CD4-positive, alpha-beta memory T cell (primary cell): ENCODE measurements around the gene GGCX. TPM values are rescaled to one million over a fixed set of nuclear protein-coding genes. Genes with fewer than 3 reads are reported as not detected.
A peak's percentile ranks its signal among the peaks of the same experiment; 100 is the strongest.
"Not testable (repeated sequence)": the region's sequence is repeated elsewhere in the genome, so short reads cannot be mapped to it uniquely, and the experiment has no call there.

Source experiments
- CTCF ChIA-PET: fragments of 350-600 bp; sonication (Branson Sonifier 250); formaldehyde crosslinking; loops from one replicate; lab custom pipeline; 2021; ENCODE audit warnings: inconsistent platforms; ENCODE audit not compliant: partially characterized antibody; lab: Charles Lee
- POLR2A ChIA-PET: fragments of 350-600 bp; sonication (Branson Sonifier 250); formaldehyde crosslinking; loops from one replicate; lab custom pipeline; 2021; ENCODE audit not compliant: partially characterized antibody; lab: Charles Lee
- DNase-seq, 5 donors: peaks; one replicate each; pipeline versions ENCODE4 v3.0.0 to v3.0.0-alpha.2; 2020 to 2022; ENCODE audit warnings: mixed read lengths in 1 of 5
- H3K27ac ChIP-seq: one replicate; pipeline ENCODE4 v1.7.0; 2013; ENCODE audit warnings: low read depth, low read length
- H3K27me3 ChIP-seq: 2 replicates; pipeline ENCODE4 v1.7.0; 2013; ENCODE audit warnings: mild to moderate bottlenecking, low read length, moderate library complexity; ENCODE audit not compliant: insufficient read depth
- H3K36me3 ChIP-seq: 2 replicates; pipeline ENCODE4 v1.7.0; 2013; ENCODE audit warnings: mild to moderate bottlenecking, low read length, moderate library complexity; ENCODE audit not compliant: insufficient read depth
- H3K4me1 ChIP-seq: 2 replicates; pipeline ENCODE4 v1.7.0; 2013; ENCODE audit warnings: mild to moderate bottlenecking, low read length, moderate library complexity; ENCODE audit not compliant: insufficient read depth
- H3K4me3 ChIP-seq, 2 donors: one replicate each; pipeline ENCODE4 v1.7.0; 2013; ENCODE audit warnings: low read length in 2 of 2, mild to moderate bottlenecking in 1 of 2
- H3K9me3 ChIP-seq, 2 donors: one replicate each; pipeline ENCODE4 v1.7.0; 2013; ENCODE audit warnings: low read length in 2 of 2, control low read depth in 1 of 2; ENCODE audit not compliant: control insufficient read depth in 1 of 2
- H3K27ac Mint-ChIP-seq, 7 donors: one replicate each; pipeline ENCODE4 v1.8.0; 2020 to 2021; ENCODE audit warnings: mixed read lengths in 7 of 7, mild to moderate bottlenecking in 6 of 7, inconsistent platforms in 3 of 7, moderate library complexity in 3 of 7
- H3K27me3 Mint-ChIP-seq, 2 donors: one replicate each; pipeline ENCODE4 v1.8.0; 2020 to 2021; ENCODE audit warnings: mixed read lengths in 2 of 2
- H3K36me3 Mint-ChIP-seq, 2 donors: one replicate each; pipeline ENCODE4 v1.8.0; 2020 to 2021; ENCODE audit warnings: mixed read lengths in 2 of 2, inconsistent platforms in 1 of 2, mild to moderate bottlenecking in 1 of 2
- H3K4me1 Mint-ChIP-seq, 4 donors: one replicate each; pipeline ENCODE4 v1.8.0; 2020 to 2021; ENCODE audit warnings: mixed read lengths in 4 of 4, mild to moderate bottlenecking in 1 of 4
- H3K4me3 Mint-ChIP-seq, 8 donors: one replicate each; pipeline ENCODE4 v1.8.0; 2020 to 2021; ENCODE audit warnings: mixed read lengths in 8 of 8, mild to moderate bottlenecking in 7 of 8, moderate library complexity in 6 of 8, inconsistent platforms in 3 of 8
- H3K9me3 Mint-ChIP-seq, 8 donors: one replicate each; pipeline ENCODE4 v1.8.0; 2020 to 2021; ENCODE audit warnings: mixed read lengths in 8 of 8, mild to moderate bottlenecking in 5 of 8, inconsistent platforms in 3 of 8, moderate library complexity in 1 of 8
- intact Hi-C: fragments of 100-400 bp; cut with micrococcal nuclease; formaldehyde crosslinking; loops from one replicate; pipeline ENCODE4 v1.15.1; 2023
- polyA plus RNA-seq, 2 donors: library from polyadenylated mRNA; unstranded; fragments of 300-500 nt; fragmentation: Illumina TruSeq; gene quantifications; one replicate each; pipeline ENCODE4 v1.2.3, GENCODE V29; 2021
- total RNA-seq, 2 experiments: library from RNA; stranded (reverse); gene quantifications; one replicate each; pipeline ENCODE4 v1.2.3, GENCODE V29; 2021

GGCX gene
- total and polyA plus RNA-seq, 4 experiments from 2014 or later = 8.4 to 38.1 (median 19.7) TPM

DNA sequence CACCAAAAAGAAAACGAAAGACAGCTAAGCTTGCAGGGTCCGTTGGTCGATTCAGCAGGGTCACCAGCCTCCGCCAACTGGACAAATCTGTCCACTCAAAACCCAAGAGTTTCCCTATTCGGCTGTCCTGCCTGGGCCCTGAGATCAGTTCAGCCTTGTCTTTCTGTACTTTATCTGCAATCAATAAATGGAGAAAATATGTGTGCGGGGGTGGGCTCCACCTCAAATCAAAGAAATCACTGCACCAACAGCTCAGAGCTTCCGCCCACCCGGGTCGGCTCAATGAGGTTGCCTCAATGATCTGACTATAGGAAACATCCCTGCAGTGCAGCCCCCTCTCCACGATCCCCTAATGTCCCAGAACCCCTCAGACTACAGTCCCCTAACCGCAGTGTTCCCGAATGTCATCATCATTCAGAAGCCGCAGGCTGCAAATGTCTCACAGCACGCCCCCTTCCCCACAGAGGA lies 447 bp downstream of the GGCX start:
- Mint-ChIP-seq H3K27ac (peak overlapping the region; percentile 94 to 99 (median 97)), H3K4me3 (peak overlapping the region; percentile 94 to 99 (median 98)), H3K36me3 (peaks cover 8 to 21% of the 10 kb centered on the region in 2 donors), H3K27me3 (no peaks in the 10 kb centered on the region), H3K4me1 (peaks cover 12 to 35% (median 22%) of the 10 kb centered on the region in 4 donors), H3K9me3 (no peaks in the 10 kb centered on the region)
- H3K9me3 ChIP-seq = no peaks in the 10 kb centered on the region
- H3K36me3 ChIP-seq = peaks cover 5% of the 10 kb centered on the region
- DNase-seq = no peak
- ChIA-PET CTCF (interaction anchor here (0.7 to 3.3 kb wide), 8 partner anchors 9 to 141 kb away, joined by 3 to 12 read pairs (median 4); partner anchors contain the start of genes MAT2A, RNF181 and TMEM150A), POLR2A (interaction anchor here (0.7 to 3.5 kb wide), 16 partner anchors 9 to 235 kb away, joined by 3 to 30 read pairs (median 10); partner anchors contain the start of genes C2orf68, MAT2A, RNF181 and SH2D6)
- H3K4me3 ChIP-seq = peak overlapping the region; percentile 74 to 97
- intact Hi-C loops = loop anchor here (1.0 to 2.0 kb wide), 9 partner anchors 9 to 142 kb away; partner anchors contain the start of genes C2orf68, MAT2A, RNF181 and SH2D6
- H3K27ac ChIP-seq = peak overlapping the region; percentile 89
- H3K4me1 ChIP-seq = peaks cover 19% of the 10 kb centered on the region
- no peaks in the 10 kb centered on the region for H3K27me3 ChIP-seq

DNA sequence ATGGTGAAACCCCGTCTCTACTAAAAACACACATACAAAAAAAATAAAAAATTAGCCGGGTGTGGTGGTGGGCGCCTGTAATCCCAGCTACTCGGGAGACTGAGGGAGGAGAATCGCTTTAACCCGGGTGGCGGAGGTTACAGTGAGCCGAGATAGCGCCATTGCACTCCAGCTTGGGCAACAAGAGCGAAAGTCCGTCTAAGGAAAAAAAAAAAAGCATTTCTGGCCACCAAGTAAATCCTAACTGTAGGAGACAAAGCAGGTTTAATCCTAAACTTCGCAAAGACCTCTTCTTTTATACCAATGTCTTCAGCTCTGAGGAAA lies 928 bp downstream of the GGCX start:
- H3K27me3 Mint-ChIP-seq, H3K9me3 ChIP-seq, H3K9me3 Mint-ChIP-seq, H3K27me3 ChIP-seq, H3K36me3 ChIP-seq, DNase-seq: not testable (repeated sequence)
- intact Hi-C loops = loop anchor here (2.0 kb wide), 1 partner anchor 142 kb away; the partner anchor contains the start of gene SH2D6
- Mint-ChIP-seq H3K36me3 (peaks cover 8 to 25% of the 10 kb centered on the region in 2 donors), H3K4me3 (peak overlapping the region; percentile 94 to 99 (median 98)), H3K4me1 (peaks cover 12 to 35% (median 22%) of the 10 kb centered on the region in 4 donors), H3K27ac (peak overlapping the region in 6 of 7 donors; percentile 70 to 98 (median 96))
- H3K27ac ChIP-seq = peak overlapping the region; percentile 89
- peaks cover 19% of the 10 kb centered on the region for H3K4me1 ChIP-seq
- ChIA-PET CTCF (interaction anchor here (0.7 to 3.3 kb wide), 9 partner anchors 9 to 260 kb away, joined by 3 to 12 read pairs (median 4); partner anchors contain the start of genes MAT2A, RNF181 and TMEM150A), POLR2A (interaction anchor here (1.0 to 3.5 kb wide), 14 partner anchors 9 to 234 kb away, joined by 3 to 30 read pairs (median 12); partner anchors contain the start of genes MAT2A, RNF181, SH2D6 and TGOLN2)
- peak overlapping the region in 1 of 2 donors; percentile 97 for H3K4me3 ChIP-seq

DNA sequence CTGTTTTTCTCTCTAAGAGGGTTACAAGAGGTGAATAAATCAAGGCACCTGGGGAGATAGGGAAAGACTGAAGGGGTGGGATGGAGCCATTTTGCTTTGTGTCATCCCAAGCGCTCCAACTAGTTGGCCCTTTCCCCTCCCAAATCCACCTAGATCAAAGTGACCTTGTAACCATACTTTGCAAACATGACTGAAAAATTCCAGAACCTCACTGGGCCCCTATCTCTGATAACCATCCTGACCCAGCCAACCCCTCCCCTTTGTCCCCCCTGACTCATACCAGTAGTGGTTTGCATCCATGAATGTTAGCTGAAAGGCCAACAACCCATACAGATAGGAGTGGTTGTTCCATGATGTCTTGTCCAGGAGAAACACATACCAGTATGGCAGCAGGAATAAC lies 3.1 kb downstream of the GGCX start:
- intact Hi-C loops = no loop called here
- Mint-ChIP-seq H3K4me1 (peaks cover 12 to 35% (median 21%) of the 10 kb centered on the region in 4 donors), H3K27me3 (no peaks in the 10 kb centered on the region), H3K27ac (peak overlapping the region in 2 of 7 donors; percentile 1 to 91), H3K36me3 (peaks cover 15 to 44% of the 10 kb centered on the region in 2 donors), H3K9me3 (no peaks in the 10 kb centered on the region), H3K4me3 (peak overlapping the region in 1 of 8 donors; percentile 35)
- no peaks in the 10 kb centered on the region for H3K9me3 ChIP-seq
- ChIA-PET CTCF (interaction anchor here (1.7 to 12.4 kb wide), 2 partner anchors 8 to 136 kb away, joined by 5 to 378 read pairs; partner anchors contain the start of gene SH2D6), POLR2A (interaction anchor here (0.8 to 3.5 kb wide), 3 partner anchors 19 to 139 kb away, joined by 4 to 18 read pairs (median 8); partner anchors contain the start of genes MAT2A, RNF181 and SH2D6)
- no peak for DNase-seq
- no peak overlapping the region for H3K27ac ChIP-seq
- peaks cover 19% of the 10 kb centered on the region for H3K4me1 ChIP-seq
- H3K4me3 ChIP-seq = no peak overlapping the region
- peaks cover 19% of the 10 kb centered on the region for H3K36me3 ChIP-seq
- no peaks in the 10 kb centered on the region for H3K27me3 ChIP-seq

DNA sequence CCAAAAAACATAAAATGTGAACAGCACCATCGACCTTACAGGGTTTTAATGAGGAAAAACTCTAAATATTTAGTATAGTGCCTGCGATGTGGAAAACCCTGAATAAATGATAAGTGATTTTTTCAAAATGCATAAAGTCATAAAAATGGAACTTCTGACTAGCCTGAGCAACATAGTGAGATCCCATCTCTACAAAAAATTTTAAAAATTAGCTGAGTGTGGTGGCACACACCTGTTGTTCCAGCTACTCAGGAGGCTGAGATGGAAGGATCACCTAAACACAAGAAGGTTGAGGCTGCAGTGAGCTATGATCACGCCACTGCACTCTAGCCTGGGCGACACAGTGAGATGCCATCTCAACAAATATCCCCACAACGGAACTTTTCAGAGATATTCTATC lies 4.2 kb downstream of the GGCX start:
- Mint-ChIP-seq H3K9me3 (no peaks in the 10 kb centered on the region), H3K27ac (no peak overlapping the region), H3K4me1 (peaks cover 13 to 31% (median 22%) of the 10 kb centered on the region in 4 donors), H3K27me3 (no peaks in the 10 kb centered on the region), H3K36me3 (peaks cover 17 to 49% of the 10 kb centered on the region in 2 donors), H3K4me3 (no peak overlapping the region)
- Histone ChIP-seq H3K27me3 (no peaks in the 10 kb centered on the region), H3K36me3 (peaks cover 28% of the 10 kb centered on the region), H3K27ac (no peak overlapping the region), H3K4me3 (no peak overlapping the region), H3K4me1 (peaks cover 19% of the 10 kb centered on the region), H3K9me3 (no peaks in the 10 kb centered on the region)
- ChIA-PET POLR2A (interaction anchor here (1.5 to 2.4 kb wide), 4 partner anchors 18 to 138 kb away, joined by 6 to 12 read pairs (median 9); partner anchors contain the start of genes MAT2A, SH2D6 and VAMP8), CTCF (interaction anchor here (0.8 to 12.4 kb wide), 8 partner anchors 9 to 167 kb away, joined by 3 to 378 read pairs (median 8); partner anchors contain the start of genes MAT2A and SH2D6)
- intact Hi-C loops = no loop called here
- DNase-seq = no peak

DNA sequence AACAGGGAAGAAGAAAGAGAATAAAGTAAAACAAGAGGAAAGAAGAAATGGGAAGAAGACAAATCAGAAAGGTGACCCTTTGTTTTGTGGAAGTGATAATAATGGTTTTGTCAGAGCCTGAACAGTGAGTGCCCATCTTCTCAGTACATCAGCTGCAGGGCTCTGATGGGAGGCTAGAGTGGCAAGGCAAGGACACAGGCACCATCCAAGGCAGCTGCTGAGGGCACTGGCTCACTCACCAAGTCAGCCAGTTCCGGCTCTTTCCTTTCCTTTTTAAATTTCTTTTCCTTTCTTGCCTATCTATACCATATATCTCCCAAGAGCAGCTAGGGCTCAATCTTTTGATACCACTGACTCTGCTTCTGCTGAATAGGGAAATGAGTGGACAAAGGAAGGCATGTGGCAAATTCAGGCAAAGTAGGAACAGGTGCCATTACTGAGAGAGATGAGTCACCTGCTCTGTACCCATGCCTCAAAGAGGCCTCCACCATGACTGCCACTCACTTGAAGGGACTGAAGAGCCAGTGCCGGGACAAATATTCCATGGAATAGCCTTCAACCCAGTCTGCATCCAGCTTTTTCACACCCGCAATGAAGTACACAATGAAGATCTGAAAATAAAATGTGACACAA lies 6.2 kb downstream of the GGCX start:
- ChIA-PET POLR2A (interaction anchor here (1.3 to 7.8 kb wide), 5 partner anchors 16 to 135 kb away, joined by 4 to 113 read pairs (median 12); partner anchors contain the start of genes MAT2A and SH2D6), CTCF (interaction anchor here (0.6 to 12.4 kb wide), 4 partner anchors 17 to 165 kb away, joined by 3 to 378 read pairs (median 146); partner anchors contain the start of genes MAT2A and SH2D6)
- peaks cover 34 to 62% of the 10 kb centered on the region in 2 donors for H3K36me3 Mint-ChIP-seq
- no peak overlapping the region for H3K27ac ChIP-seq
- DNase-seq = no peak
- H3K27ac Mint-ChIP-seq = peak overlapping the region in 1 of 7 donors; percentile 75
- no peaks in the 10 kb centered on the region for H3K9me3 Mint-ChIP-seq
- no peak overlapping the region for H3K4me3 ChIP-seq
- H3K27me3 ChIP-seq = no peaks in the 10 kb centered on the region
- intact Hi-C loops = no loop called here
- no peaks in the 10 kb centered on the region for H3K9me3 ChIP-seq
- no peaks in the 10 kb centered on the region for H3K27me3 Mint-ChIP-seq
- H3K4me1 Mint-ChIP-seq = peaks cover 10 to 20% (median 13%) of the 10 kb centered on the region in 4 donors
- peaks cover 45% of the 10 kb centered on the region for H3K36me3 ChIP-seq
- no peak overlapping the region for H3K4me3 Mint-ChIP-seq
- H3K4me1 ChIP-seq = peaks cover 6% of the 10 kb centered on the region

DNA sequence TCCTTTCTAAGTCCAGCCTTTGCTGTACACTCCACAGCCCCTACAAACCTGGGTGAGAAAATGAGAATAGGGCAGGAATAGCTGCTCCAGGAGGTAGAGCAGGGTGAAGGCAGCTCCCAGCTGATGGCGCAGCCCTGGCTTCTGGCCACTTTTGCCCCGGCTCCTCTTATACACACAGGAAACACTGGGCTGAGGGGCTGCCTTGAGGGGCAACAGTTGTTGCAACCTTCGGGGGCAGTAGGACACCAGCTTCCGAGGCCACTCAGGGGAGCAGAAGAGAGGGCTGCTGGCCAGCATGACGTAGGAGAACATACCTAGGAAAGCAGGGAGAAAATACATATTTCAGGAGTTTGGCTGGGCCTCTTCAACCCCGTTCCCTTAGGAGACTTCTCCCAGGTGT lies 8.1 kb downstream of the GGCX start:
- POLR2A ChIA-PET = interaction anchor here (6.8 to 7.8 kb wide), 2 partner anchors 14 to 133 kb away, joined by 92 to 113 read pairs; partner anchors contain the start of genes MAT2A and SH2D6
- CTCF ChIA-PET = interaction anchor here (0.5 to 12.4 kb wide), 8 partner anchors 15 to 903 kb away, joined by 3 to 378 read pairs (median 4); partner anchors contain the start of genes MAT2A and SH2D6
- Histone ChIP-seq H3K27me3 (no peaks in the 10 kb centered on the region), H3K27ac (no peak overlapping the region), H3K9me3 (no peaks in the 10 kb centered on the region), H3K4me3 (no peak overlapping the region), H3K4me1 (no peaks in the 10 kb centered on the region), H3K36me3 (peaks cover 45% of the 10 kb centered on the region)
- Mint-ChIP-seq H3K36me3 (peaks cover 31 to 63% of the 10 kb centered on the region in 2 donors), H3K4me3 (no peak overlapping the region), H3K27ac (no peak overlapping the region), H3K9me3 (no peaks in the 10 kb centered on the region), H3K27me3 (no peaks in the 10 kb centered on the region), H3K4me1 (peaks cover 0 to 7% (median 4%) of the 10 kb centered on the region in 4 donors)
- intact Hi-C loops = loop anchor here (2.0 kb wide), 1 partner anchor 226 kb away; the partner anchor contains the start of gene TGOLN2
- no peak for DNase-seq
